Thoracic aorta (tissue), 2 donors: ENCODE data around the gene SGTA. TPM values are rescaled to one million over a fixed set of nuclear protein-coding genes. Genes with fewer than 3 reads are reported as not detected.
A peak's percentile ranks its signal among the peaks of the same experiment; 100 is the strongest.

ENCODE experiments used
- ATAC-seq: fragments of 150-250 bp; one replicate; pipeline ENCODE4 v1.8.0; 2017; ENCODE audit warnings: low read depth; ENCODE audit not compliant: insufficient number of reproducible peaks, low FRiP score
- DNase-seq: peaks from one replicate; pipeline ENCODE4 v3.0.0-alpha.2; 2020; ENCODE audit warnings: low spot score
- H3K27ac ChIP-seq, 2 donors: fragments of 200-600 bp; sonication (generic); 1 replicate in 1 of 2; 2 replicates in 1 of 2; pipeline ENCODE4 v1.5.1; 2016; ENCODE audit warnings: mild to moderate bottlenecking in 2 of 2, moderate library complexity in 2 of 2
- H3K27me3 ChIP-seq: fragments of 200-600 bp; sonication (generic); replicated peaks from 2 replicates; pipeline ENCODE4 v1.6.0; 2016; ENCODE audit warnings: mild to moderate bottlenecking; ENCODE audit not compliant: insufficient read depth
- H3K36me3 ChIP-seq: fragments of 200-600 bp; sonication (generic); one replicate; pipeline ENCODE4 v1.5.1; 2016
- H3K4me1 ChIP-seq, 2 donors: fragments of 200-600 bp; sonication (generic); 1 replicate in 1 of 2; 2 replicates in 1 of 2; pipeline versions ENCODE4 v1.5.1 to v1.6.0; 2016; ENCODE audit warnings: low read depth in 2 of 2, mild to moderate bottlenecking in 1 of 2; ENCODE audit not compliant: control insufficient read depth in 1 of 2
- H3K4me3 ChIP-seq: fragments of 200-600 bp; sonication (generic); 2 replicates; pipeline ENCODE4 v1.5.1; 2016; ENCODE audit warnings: mild to moderate bottlenecking
- H3K9me3 ChIP-seq: fragments of 200-600 bp; sonication (generic); 2 replicates; pipeline ENCODE4 v1.5.1; 2016
- total RNA-seq, 2 donors: library from RNA; depleted of rRNA; stranded (reverse); fragments of >200 nt; gene quantifications; one replicate each; pipeline versions ENCODE4 v1.1.0 to v1.2.3, GENCODE V29; 2016
- TF ChIP-seq, protein P1 (sequence below): fragments of 200-600 bp; sonication (generic); IDR thresholded peaks from one replicate; pipeline ENCODE4 v1.5.1; 2019; ENCODE audit warnings: antibody characterized with exemption

SGTA gene
- total RNA-seq, 2 donors from 2014 or later, result 43.7 to 46.4 TPM

GRCh38 chr19:2759362-2759761 is 23.7 kb downstream of the SGTA start:
- peaks cover 52% of the 10 kb centered on the region for H3K36me3 ChIP-seq
- no peak overlapping the region for H3K27ac ChIP-seq
- H3K4me3 ChIP-seq, result no peak overlapping the region
- H3K4me1 ChIP-seq, result no peaks in the 10 kb centered on the region
- TF ChIP-seq, protein P1, sequence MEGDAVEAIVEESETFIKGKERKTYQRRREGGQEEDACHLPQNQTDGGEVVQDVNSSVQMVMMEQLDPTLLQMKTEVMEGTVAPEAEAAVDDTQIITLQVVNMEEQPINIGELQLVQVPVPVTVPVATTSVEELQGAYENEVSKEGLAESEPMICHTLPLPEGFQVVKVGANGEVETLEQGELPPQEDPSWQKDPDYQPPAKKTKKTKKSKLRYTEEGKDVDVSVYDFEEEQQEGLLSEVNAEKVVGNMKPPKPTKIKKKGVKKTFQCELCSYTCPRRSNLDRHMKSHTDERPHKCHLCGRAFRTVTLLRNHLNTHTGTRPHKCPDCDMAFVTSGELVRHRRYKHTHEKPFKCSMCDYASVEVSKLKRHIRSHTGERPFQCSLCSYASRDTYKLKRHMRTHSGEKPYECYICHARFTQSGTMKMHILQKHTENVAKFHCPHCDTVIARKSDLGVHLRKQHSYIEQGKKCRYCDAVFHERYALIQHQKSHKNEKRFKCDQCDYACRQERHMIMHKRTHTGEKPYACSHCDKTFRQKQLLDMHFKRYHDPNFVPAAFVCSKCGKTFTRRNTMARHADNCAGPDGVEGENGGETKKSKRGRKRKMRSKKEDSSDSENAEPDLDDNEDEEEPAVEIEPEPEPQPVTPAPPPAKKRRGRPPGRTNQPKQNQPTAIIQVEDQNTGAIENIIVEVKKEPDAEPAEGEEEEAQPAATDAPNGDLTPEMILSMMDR, result no peak
- no peak for DNase-seq
- no peak for ATAC-seq
- H3K9me3 ChIP-seq, result no peaks in the 10 kb centered on the region
- H3K27me3 ChIP-seq, result no peaks in the 10 kb centered on the region

GRCh38 chr19:2758601-2759313 is 24.3 kb downstream of the SGTA start:
- Histone ChIP-seq H3K36me3 (peaks cover 47% of the 10 kb centered on the region), H3K9me3 (no peaks in the 10 kb centered on the region), H3K27me3 (no peaks in the 10 kb centered on the region), H3K4me1 (no peaks in the 10 kb centered on the region), H3K4me3 (no peak overlapping the region), H3K27ac (no peak overlapping the region)
- TF ChIP-seq, protein P1, result no peak
- ATAC-seq, result peak; percentile 6
- DNase-seq, result no peak

DNA sequence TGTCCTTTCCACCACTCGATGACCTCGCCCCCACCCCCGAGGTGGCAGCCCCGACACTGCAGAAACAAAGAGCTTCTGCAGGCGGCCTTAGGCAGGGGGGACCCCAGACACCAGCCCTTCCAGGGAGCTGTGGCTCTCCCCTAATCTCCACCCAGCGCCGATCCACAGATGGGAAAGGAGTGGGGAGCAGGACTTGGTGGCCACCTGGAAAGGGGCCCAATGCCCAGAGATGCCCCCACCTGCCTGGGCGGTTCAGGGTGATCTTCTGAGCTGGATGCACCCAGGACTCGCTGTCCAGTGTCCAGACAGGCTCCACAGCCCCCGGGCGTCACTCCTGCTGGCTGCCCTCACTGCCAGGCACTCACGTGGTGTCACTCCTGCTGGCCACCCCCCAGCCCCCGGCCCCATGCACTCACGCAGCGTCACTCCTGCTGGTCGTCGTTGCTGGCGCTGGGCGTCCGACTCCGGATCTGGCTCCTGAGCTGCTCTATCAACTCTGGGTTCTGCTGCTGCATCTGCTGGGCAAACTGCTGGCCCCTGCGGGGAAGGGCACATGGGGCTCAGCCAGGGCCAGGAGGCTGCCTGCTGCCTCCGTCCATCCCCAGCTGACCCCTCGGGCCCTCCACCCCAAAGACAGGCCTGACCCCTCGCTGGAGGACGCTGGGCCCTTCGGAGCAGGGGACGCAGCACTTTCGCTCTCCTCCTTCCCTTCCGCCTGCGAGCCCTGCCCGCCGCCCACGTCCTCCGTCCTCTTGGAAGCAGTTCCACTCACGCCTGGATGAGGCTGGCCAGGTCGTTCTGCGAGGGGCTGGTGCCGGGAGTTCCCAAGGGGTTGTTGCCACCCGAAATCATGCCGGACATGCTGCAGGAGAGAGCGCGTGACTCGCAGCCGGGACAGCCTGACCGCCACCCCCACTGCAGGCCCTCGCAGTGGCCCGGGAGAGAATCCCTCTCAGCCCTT is 25.9 kb downstream of the SGTA start:
- H3K4me3 ChIP-seq, result no peak overlapping the region
- H3K9me3 ChIP-seq, result no peaks in the 10 kb centered on the region
- no peaks in the 10 kb centered on the region for H3K4me1 ChIP-seq
- no peaks in the 10 kb centered on the region for H3K27me3 ChIP-seq
- DNase-seq, result no peak
- no peak overlapping the region for H3K27ac ChIP-seq
- ATAC-seq, result no peak
- TF ChIP-seq, protein P1, result no peak
- peaks cover 35% of the 10 kb centered on the region for H3K36me3 ChIP-seq

- Histone ChIP-seq H3K4me1 (no peaks in the 10 kb centered on the region), H3K36me3 (peaks cover 30% of the 10 kb centered on the region), H3K4me3 (no peak overlapping the region), H3K27ac (no peak overlapping the region), H3K27me3 (no peaks in the 10 kb centered on the region), H3K9me3 (no peaks in the 10 kb centered on the region)
- ATAC-seq, result no peak
- DNase-seq, result no peak
- TF ChIP-seq, protein P1, result no peak
Observed at GRCh38 chr19:2756477-2756876, 26.6 kb downstream of the SGTA start.

GRCh38 chr19:2755811-2756210 is 27.3 kb downstream of the SGTA start:
- no peaks in the 10 kb centered on the region for H3K9me3 ChIP-seq
- DNase-seq (no peak), ATAC-seq (no peak)
- H3K4me1 ChIP-seq, result no peaks in the 10 kb centered on the region
- TF ChIP-seq, protein P1, result no peak
- no peaks in the 10 kb centered on the region for H3K27me3 ChIP-seq
- peaks cover 30% of the 10 kb centered on the region for H3K36me3 ChIP-seq
- no peak overlapping the region for H3K4me3 ChIP-seq
- H3K27ac ChIP-seq, result no peak overlapping the region
